Activated CD4-positive, alpha-beta memory T cell treated with anti-CD3 and anti-CD28 coated beads for 36 hours (primary cell): Measurements from ENCODE around the gene PHEX. TPM values are rescaled to one million over a fixed set of nuclear protein-coding genes. Genes with fewer than 3 reads are reported as not detected.

Source experiments
- CTCF ChIA-PET: fragments of 350-600 bp; sonication (Branson Sonifier 250); formaldehyde crosslinking; loops from one replicate; lab custom pipeline; 2021; ENCODE audit warnings: antibody characterized with exemption, inconsistent platforms; lab: Charles Lee
- POLR2A ChIA-PET: fragments of 350-600 bp; sonication (Branson Sonifier 250); formaldehyde crosslinking; loops from one replicate; lab custom pipeline; 2021; ENCODE audit warnings: antibody characterized with exemption; lab: Charles Lee
- DNase-seq: peaks from one replicate; pipeline ENCODE4 v3.0.0-alpha.2; 2020
- H3K27ac Mint-ChIP-seq: one replicate; pipeline ENCODE4 v1.8.0; 2021; ENCODE audit warnings: mixed read lengths
- H3K27me3 Mint-ChIP-seq: one replicate; pipeline ENCODE4 v1.8.0; 2021; ENCODE audit warnings: mixed read lengths
- H3K36me3 Mint-ChIP-seq: one replicate; pipeline ENCODE4 v1.8.0; 2021; ENCODE audit warnings: mixed read lengths
- H3K4me1 Mint-ChIP-seq: one replicate; pipeline ENCODE4 v1.8.0; 2021; ENCODE audit warnings: low read depth, mixed read lengths
- H3K4me3 Mint-ChIP-seq: one replicate; pipeline ENCODE4 v1.8.0; 2021; ENCODE audit warnings: mild to moderate bottlenecking, mixed read lengths
- H3K9me3 Mint-ChIP-seq: one replicate; pipeline ENCODE4 v1.8.0; 2021; ENCODE audit warnings: mixed read lengths
- intact Hi-C: fragments of 100-400 bp; cut with micrococcal nuclease; formaldehyde crosslinking; loops from one replicate; pipeline ENCODE4 v1.15.1; 2023
- total RNA-seq, 2 experiments: library from RNA; stranded (reverse); gene quantifications; one replicate each; pipeline ENCODE4 v1.2.3, GENCODE V29; 2021

Gene PHEX
- total RNA-seq, 2 experiments from 2014 or later = 2.1 to 3.2 TPM

GRCh38 chrX:22203186-22203585 is 171.1 kb downstream of the PHEX start:
- Mint-ChIP-seq H3K27me3 (peaks cover 4% of the 10 kb centered on the region), H3K4me3 (no peak overlapping the region), H3K27ac (no peak overlapping the region), H3K4me1 (no peaks in the 10 kb centered on the region), H3K36me3 (no peaks in the 10 kb centered on the region), H3K9me3 (no peaks in the 10 kb centered on the region)
- intact Hi-C loops = no loop called here
- ChIA-PET POLR2A (no interaction called here), CTCF (no interaction called here)
- DNase-seq = no peak

- CTCF ChIA-PET = no interaction called here
- intact Hi-C loops = no loop called here
- peaks cover 2% of the 10 kb centered on the region for H3K27me3 Mint-ChIP-seq
Observed at GRCh38 chrX:22206781-22207180, 174.7 kb downstream of the PHEX start.

DNA sequence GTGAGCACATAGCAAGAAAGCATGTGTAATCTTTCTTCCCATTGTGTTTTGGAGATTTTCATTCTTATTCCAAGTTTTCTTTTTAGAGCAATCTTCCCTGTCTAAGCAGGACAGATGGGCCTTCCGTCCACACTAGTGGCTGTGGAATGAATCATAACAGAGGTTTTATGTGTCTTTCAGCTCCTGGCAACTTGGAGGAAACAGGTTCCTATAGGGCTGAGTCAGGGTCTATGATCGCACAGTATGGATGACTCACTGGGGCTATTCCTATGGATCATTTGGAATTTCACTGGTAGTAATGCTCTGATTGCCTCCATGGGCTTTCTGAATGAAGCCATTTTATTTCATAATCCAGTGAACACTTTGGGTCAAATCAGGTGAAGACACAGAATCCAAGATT is 188.8 kb downstream of the PHEX start:
- POLR2A ChIA-PET = no interaction called here
- H3K4me1 Mint-ChIP-seq = no peaks in the 10 kb centered on the region
- no peak for DNase-seq
- no peaks in the 10 kb centered on the region for H3K9me3 Mint-ChIP-seq
- no peak overlapping the region for H3K27ac Mint-ChIP-seq
- H3K36me3 Mint-ChIP-seq = no peaks in the 10 kb centered on the region
- intact Hi-C loops = no loop called here
- no peak overlapping the region for H3K4me3 Mint-ChIP-seq
- CTCF ChIA-PET = no interaction called here
- H3K27me3 Mint-ChIP-seq = no peaks in the 10 kb centered on the region

More at GRCh38 chrX:22206781-22207180, 174.7 kb downstream of the PHEX start:
- Mint-ChIP-seq H3K9me3 (no peaks in the 10 kb centered on the region), H3K36me3 (no peaks in the 10 kb centered on the region), H3K4me3 (no peak overlapping the region), H3K4me1 (no peaks in the 10 kb centered on the region), H3K27ac (no peak overlapping the region)
- DNase-seq = no peak
- POLR2A ChIA-PET = no interaction called here

DNA sequence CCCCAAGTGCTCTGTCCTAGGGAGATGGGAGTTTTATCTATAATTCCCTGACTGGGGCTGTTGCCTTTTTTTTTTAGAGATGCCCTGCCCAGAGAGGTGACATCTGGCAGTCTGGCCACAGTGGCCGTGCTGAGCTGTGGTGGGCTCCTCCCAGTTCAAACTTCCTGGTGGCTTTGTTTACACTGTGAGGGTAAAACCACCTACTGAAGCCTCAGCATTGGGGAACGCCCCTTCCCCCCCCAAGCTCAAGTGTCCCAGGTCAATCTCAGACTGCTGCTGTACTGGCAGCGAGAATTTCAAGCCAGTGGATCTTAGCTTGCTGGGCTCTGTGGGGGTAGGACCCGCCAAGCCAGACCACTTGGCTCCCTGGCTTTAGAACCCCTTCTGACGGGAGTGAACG is 202.3 kb downstream of the PHEX start:
- H3K4me1 Mint-ChIP-seq = no peaks in the 10 kb centered on the region
- H3K27me3 Mint-ChIP-seq = no peaks in the 10 kb centered on the region
- H3K27ac Mint-ChIP-seq = no peak overlapping the region
- POLR2A ChIA-PET = no interaction called here
- no peaks in the 10 kb centered on the region for H3K9me3 Mint-ChIP-seq
- H3K4me3 Mint-ChIP-seq = no peak overlapping the region
- no peaks in the 10 kb centered on the region for H3K36me3 Mint-ChIP-seq
- DNase-seq = no peak
- intact Hi-C loops = no loop called here
- CTCF ChIA-PET = no interaction called here

DNA sequence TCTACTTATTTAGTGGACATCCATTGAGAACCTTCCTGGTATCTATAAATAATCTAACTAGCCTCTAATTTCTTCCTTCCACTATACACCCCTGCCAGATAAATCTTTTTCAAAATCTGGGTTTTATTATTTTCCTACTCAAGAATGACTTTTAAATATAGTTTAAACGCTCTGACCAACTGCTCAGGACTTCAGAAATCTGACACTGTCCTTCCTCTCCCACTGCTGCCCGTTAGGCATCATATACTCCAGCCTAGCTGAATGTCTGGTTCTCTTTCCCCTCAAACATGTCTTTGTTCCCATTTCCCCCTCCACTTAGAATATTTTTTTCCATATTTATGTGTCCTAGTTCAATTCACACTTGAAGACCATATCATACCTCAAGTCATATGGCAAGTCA is 205.4 kb downstream of the PHEX start:
- H3K27me3 Mint-ChIP-seq = no peaks in the 10 kb centered on the region
- no peak for DNase-seq
- intact Hi-C loops = no loop called here
- H3K27ac Mint-ChIP-seq = no peak overlapping the region
- H3K4me1 Mint-ChIP-seq = no peaks in the 10 kb centered on the region
- ChIA-PET POLR2A (no interaction called here), CTCF (no interaction called here)
- H3K4me3 Mint-ChIP-seq = no peak overlapping the region
- H3K36me3 Mint-ChIP-seq = no peaks in the 10 kb centered on the region
- no peaks in the 10 kb centered on the region for H3K9me3 Mint-ChIP-seq

DNA sequence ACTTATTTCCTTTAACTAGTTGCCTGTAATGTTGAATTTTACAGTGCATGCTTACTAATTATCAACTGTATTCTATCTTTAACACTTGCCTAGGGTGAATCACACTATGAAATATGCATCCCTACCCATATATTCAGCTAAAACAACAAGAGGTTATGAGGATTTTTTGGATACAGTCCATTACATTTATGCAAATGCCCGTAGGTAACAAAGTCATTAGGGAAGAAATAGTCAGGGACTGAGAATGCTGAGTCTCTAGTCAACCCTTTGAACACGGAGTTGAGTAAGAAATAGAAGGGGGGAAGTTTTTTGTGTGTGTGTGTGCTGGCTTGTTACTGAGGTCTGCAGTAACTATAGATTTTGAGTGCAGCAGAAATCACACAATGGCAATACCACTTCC is 214.5 kb downstream of the PHEX start:
- H3K4me1 Mint-ChIP-seq = no peaks in the 10 kb centered on the region
- no peak overlapping the region for H3K27ac Mint-ChIP-seq
- H3K9me3 Mint-ChIP-seq = peaks cover 2% of the 10 kb centered on the region
- no peaks in the 10 kb centered on the region for H3K36me3 Mint-ChIP-seq
- intact Hi-C loops = no loop called here
- no peak overlapping the region for H3K4me3 Mint-ChIP-seq
- ChIA-PET POLR2A (no interaction called here), CTCF (no interaction called here)
- H3K27me3 Mint-ChIP-seq = no peaks in the 10 kb centered on the region
- no peak for DNase-seq

- H3K4me3 Mint-ChIP-seq = no peak overlapping the region
- H3K27me3 Mint-ChIP-seq = no peaks in the 10 kb centered on the region
- H3K36me3 Mint-ChIP-seq = no peaks in the 10 kb centered on the region
- no peak for DNase-seq
- no peaks in the 10 kb centered on the region for H3K4me1 Mint-ChIP-seq
- intact Hi-C loops = no loop called here
- peaks cover 2% of the 10 kb centered on the region for H3K9me3 Mint-ChIP-seq
- H3K27ac Mint-ChIP-seq = no peak overlapping the region
- ChIA-PET CTCF (no interaction called here), POLR2A (no interaction called here)
Observed at GRCh38 chrX:22247169-22247568, 215.0 kb downstream of the PHEX start.

DNA sequence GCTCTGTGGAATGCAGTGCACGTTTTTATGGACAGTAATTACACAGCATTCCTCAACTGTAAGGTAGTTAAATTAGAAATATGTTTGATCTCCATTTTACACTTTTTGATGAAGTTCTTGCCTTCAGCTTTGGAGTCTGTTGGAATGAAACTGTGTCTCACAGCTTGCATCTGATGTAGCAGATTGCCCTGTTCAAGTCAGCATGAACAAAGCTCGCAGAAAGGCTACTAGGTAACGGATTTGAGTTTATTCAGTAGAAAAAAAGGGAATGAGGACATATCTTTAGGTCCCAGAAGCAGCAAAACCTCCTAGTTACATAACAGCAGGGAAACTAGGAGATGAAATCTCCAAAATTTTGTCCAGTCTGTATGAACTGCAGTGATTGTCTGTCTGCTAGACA is 216.3 kb downstream of the PHEX start:
- CTCF ChIA-PET = no interaction called here
- peaks cover 2% of the 10 kb centered on the region for H3K9me3 Mint-ChIP-seq
- intact Hi-C loops = no loop called here
- no peaks in the 10 kb centered on the region for H3K36me3 Mint-ChIP-seq
- POLR2A ChIA-PET = no interaction called here
- no peak overlapping the region for H3K27ac Mint-ChIP-seq
- no peak for DNase-seq
- H3K27me3 Mint-ChIP-seq = no peaks in the 10 kb centered on the region
- no peaks in the 10 kb centered on the region for H3K4me1 Mint-ChIP-seq
- H3K4me3 Mint-ChIP-seq = no peak overlapping the region

DNA sequence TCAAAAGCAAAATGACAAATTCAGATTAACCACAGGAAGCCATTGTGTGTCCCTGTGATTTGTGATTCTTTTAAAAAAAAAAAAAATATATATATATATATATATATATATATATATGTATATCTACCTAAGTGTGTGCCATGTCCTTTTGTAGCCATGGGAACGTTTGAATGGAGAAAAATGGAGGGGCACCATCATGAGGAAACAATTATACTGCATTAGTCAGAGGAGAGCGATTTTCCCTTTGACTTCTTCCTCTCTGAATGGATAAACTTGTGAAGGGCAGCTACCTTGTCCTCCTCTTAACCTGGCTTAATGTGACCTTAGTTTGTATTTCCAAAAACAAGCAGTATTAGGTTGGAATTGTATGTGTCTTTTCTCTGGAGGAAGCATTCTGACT is 217.2 kb downstream of the PHEX start:
- Mint-ChIP-seq H3K27me3 (no peaks in the 10 kb centered on the region), H3K4me1 (no peaks in the 10 kb centered on the region), H3K4me3 (no peak overlapping the region), H3K9me3 (no peaks in the 10 kb centered on the region), H3K36me3 (no peaks in the 10 kb centered on the region), H3K27ac (no peak overlapping the region)
- CTCF ChIA-PET = no interaction called here
- POLR2A ChIA-PET = no interaction called here
- intact Hi-C loops = no loop called here
- no peak for DNase-seq

DNA sequence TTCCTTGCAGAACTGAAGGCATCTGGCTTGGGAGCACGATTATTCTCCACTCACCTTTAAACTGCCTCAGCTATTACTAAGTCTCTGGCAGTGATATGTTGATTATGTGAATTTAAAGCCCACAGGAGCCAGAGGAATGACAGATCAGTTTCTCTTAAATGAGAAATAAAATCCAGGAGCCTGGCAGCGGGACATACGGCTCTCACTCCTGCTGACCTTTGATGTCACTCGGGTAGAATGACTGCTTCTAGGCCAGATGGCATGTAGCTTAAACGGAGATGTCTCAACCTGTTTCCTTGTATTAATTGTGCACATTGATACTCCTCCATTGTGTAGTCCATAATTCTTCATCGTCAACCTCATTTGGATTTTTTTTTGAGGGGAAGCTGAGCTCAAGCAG is 236.6 kb downstream of the PHEX start:
- no peak overlapping the region for H3K4me3 Mint-ChIP-seq

GRCh38 chrX:22272613-22273012 is 240.5 kb downstream of the PHEX start, which contains the start of gene CBLL2:
Gene CBLL2, plus strand, starts transcription at chrX:22272913. Its CDS starts 79 bp downstream, at chrX:22272992.
- no peaks in the 10 kb centered on the region for H3K36me3 Mint-ChIP-seq
- no peaks in the 10 kb centered on the region for H3K27me3 Mint-ChIP-seq
- ChIA-PET CTCF (no interaction called here), POLR2A (no interaction called here)
- H3K27ac Mint-ChIP-seq = no peak within 1 kb of the TSS
- DNase-seq = no peak
- no peaks in the 10 kb centered on the region for H3K9me3 Mint-ChIP-seq
- intact Hi-C loops = no loop called here
- no peak within 1 kb of the TSS for H3K4me3 Mint-ChIP-seq
- H3K4me1 Mint-ChIP-seq = no peaks in the 10 kb centered on the region

More for the DNA sequence above, 236.6 kb downstream of the PHEX start:
- intact Hi-C loops = no loop called here
- Mint-ChIP-seq H3K27ac (no peak overlapping the region), H3K9me3 (no peaks in the 10 kb centered on the region), H3K4me1 (no peaks in the 10 kb centered on the region), H3K36me3 (no peaks in the 10 kb centered on the region), H3K27me3 (no peaks in the 10 kb centered on the region)
- no peak for DNase-seq
- CTCF ChIA-PET = no interaction called here
- POLR2A ChIA-PET = no interaction called here

DNA sequence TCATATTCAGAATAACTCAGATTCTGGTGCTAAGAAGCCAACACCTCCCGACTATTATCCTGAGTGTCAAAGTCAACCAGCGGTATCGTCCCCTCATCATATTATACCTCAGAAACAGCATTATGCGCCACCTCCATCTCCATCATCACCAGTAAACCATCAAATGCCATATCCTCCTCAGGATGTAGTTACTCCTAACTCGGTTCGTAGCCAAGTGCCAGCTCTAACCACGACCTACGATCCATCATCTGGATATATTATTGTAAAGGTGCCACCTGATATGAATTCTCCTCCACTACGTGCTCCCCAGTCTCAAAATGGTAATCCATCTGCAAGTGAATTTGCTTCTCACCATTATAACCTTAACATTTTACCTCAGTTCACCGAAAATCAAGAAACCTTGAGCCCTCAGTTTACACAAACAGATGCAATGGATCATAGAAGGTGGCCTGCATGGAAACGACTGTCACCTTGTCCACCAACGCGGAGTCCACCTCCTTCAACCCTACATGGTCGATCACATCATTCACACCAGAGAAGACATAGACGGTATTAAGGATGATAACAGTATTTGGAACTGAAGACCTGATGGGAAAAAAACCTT is 241.7 kb downstream of the PHEX start:
- H3K27me3 Mint-ChIP-seq = no peaks in the 10 kb centered on the region
- no peak for DNase-seq
- POLR2A ChIA-PET = no interaction called here
- no peak overlapping the region for H3K27ac Mint-ChIP-seq
- intact Hi-C loops = no loop called here
- H3K4me1 Mint-ChIP-seq = no peaks in the 10 kb centered on the region
- H3K4me3 Mint-ChIP-seq = no peak overlapping the region
- no peaks in the 10 kb centered on the region for H3K9me3 Mint-ChIP-seq
- CTCF ChIA-PET = no interaction called here
- no peaks in the 10 kb centered on the region for H3K36me3 Mint-ChIP-seq

- ChIA-PET CTCF (no interaction called here), POLR2A (no interaction called here)
- Mint-ChIP-seq H3K4me1 (no peaks in the 10 kb centered on the region), H3K27me3 (no peaks in the 10 kb centered on the region), H3K9me3 (no peaks in the 10 kb centered on the region), H3K27ac (no peak overlapping the region), H3K36me3 (no peaks in the 10 kb centered on the region), H3K4me3 (no peak overlapping the region)
- no peak for DNase-seq
- intact Hi-C loops = no loop called here
Observed at GRCh38 chrX:22276781-22277180, 244.7 kb downstream of the PHEX start.
